Thymus (tissue), 11 donors: ENCODE measurements around the gene CRYBA2. TPM values are rescaled to one million over a fixed set of nuclear protein-coding genes. Genes with fewer than 3 reads are reported as not detected.

ENCODE experiments used
- DNase-seq, 9 donors: peaks; one replicate each; pipeline ENCODE4 v3.0.0-alpha.2; 2013; ENCODE audit warnings: low spot score in 9 of 9, low read depth in 6 of 9, missing footprints in 1 of 9
- H3K27ac ChIP-seq, 2 donors: one replicate each; pipeline ENCODE4 v1.5.1; 2013; ENCODE audit warnings: control low read depth in 1 of 2, low read depth in 1 of 2, low read length in 1 of 2, mild to moderate bottlenecking in 1 of 2, moderate library complexity in 1 of 2
- H3K27me3 ChIP-seq, 2 donors: one replicate each; pipeline ENCODE4 v1.5.1; 2013; ENCODE audit warnings: low read length in 1 of 2; ENCODE audit not compliant: control insufficient read depth in 2 of 2, insufficient read depth in 1 of 2
- H3K36me3 ChIP-seq, 2 donors: one replicate each; pipeline ENCODE4 v1.5.1; 2013; ENCODE audit warnings: low read length in 1 of 2, mild to moderate bottlenecking in 1 of 2, moderate library complexity in 1 of 2; ENCODE audit not compliant: control insufficient read depth in 2 of 2, insufficient read depth in 2 of 2
- H3K4me1 ChIP-seq, 2 donors: one replicate each; pipeline ENCODE4 v1.5.1; 2013; ENCODE audit warnings: low read length in 2 of 2; ENCODE audit not compliant: control insufficient read depth in 2 of 2, insufficient read depth in 2 of 2
- H3K4me3 ChIP-seq, 2 donors: one replicate each; pipeline ENCODE4 v1.5.1; 2013; ENCODE audit warnings: low read length in 2 of 2, control low read depth in 1 of 2, mild to moderate bottlenecking in 1 of 2
- H3K9me3 ChIP-seq, 2 donors: one replicate each; pipeline ENCODE4 v1.5.1; 2013; ENCODE audit warnings: low read length in 1 of 2, mild to moderate bottlenecking in 1 of 2; ENCODE audit not compliant: control insufficient read depth in 2 of 2, insufficient read depth in 1 of 2
- WGBS: extraction: QIAGEN DNeasy Blood & Tissue Kit; methylation state at CpG from one replicate; pipeline ENCODE4 v1.1.7; 2013; 5-methylcytosine and 5-hydroxymethylcytosine counted together
- polyA plus RNA-seq: library from polyadenylated mRNA; stranded (reverse); fragments of 200-250 nt; gene quantifications from one replicate; pipeline ENCODE4 v1.2.3, GENCODE V29; 2013
- total RNA-seq: library from RNA; stranded (reverse); fragments of 120-200 nt; gene quantifications from one replicate; pipeline ENCODE4 v1.2.4, GENCODE V29; 2013
- donor health status: healthy.

Gene CRYBA2
- total and polyA plus RNA-seq, 2 donors: 0.14 to 0.55 TPM

- H3K4me3 ChIP-seq: no peak overlapping the region
- H3K36me3 ChIP-seq: no peaks in the 10 kb centered on the region
- DNase-seq: no peak
- H3K27ac ChIP-seq: no peak overlapping the region
- H3K4me1 ChIP-seq: peaks cover 13 to 15% of the 10 kb centered on the region in 2 donors
- 4% methylated on average over 72 of the region's 72 CpGs for WGBS
- H3K9me3 ChIP-seq: peaks cover 0 to 1% of the 10 kb centered on the region in 2 donors
- peaks cover 54 to 93% of the 10 kb centered on the region in 2 donors for H3K27me3 ChIP-seq
Observed at GRCh38 chr2:219002395-219003266, 9.4 kb upstream of the CRYBA2 start.

DNA sequence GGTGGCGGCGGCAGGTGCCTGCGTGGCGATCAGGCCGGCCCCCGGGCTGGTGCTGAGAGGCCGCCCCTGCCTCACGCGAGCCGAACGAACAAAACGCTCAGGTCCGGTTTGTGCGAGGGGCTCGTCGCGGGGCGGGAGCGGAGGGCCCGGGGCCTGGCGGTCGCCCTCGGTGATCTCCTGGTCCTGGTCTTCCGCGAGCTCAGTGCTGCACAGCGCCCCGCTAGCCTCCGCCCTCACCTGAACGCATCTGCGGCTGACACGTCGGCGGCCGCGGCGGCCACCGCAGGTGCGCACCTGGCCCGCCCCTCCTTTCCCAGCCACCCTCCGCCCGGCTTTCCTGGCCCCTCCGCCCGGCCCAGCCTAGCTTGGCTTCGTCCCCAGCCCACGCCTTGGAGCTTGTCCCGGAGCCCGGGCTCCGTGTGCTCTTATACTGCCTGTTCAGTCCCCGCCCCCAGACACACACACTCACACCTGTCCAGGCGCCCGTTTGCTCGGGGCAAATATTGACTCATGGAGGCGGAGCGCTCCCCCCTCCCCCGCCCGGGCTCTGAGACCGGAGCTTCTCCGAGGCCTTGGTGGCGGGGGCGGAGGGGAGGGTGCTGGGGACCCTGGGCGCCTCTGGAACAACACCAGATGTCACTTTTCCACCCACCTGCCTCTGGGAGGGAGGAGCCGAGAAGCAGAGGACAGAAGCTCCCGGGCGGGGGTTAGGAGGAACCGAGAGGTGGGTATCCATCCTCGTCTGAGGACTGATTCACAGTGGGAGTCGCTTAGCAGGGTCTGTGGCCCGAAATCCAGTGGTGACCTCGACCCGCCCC is 8.6 kb upstream of the CRYBA2 start:
- H3K27ac ChIP-seq: no peak overlapping the region
- H3K9me3 ChIP-seq: no peaks in the 10 kb centered on the region
- peak overlapping the region in 1 of 2 donors; percentile 26 for H3K4me3 ChIP-seq
- DNase-seq: no peak
- H3K36me3 ChIP-seq: no peaks in the 10 kb centered on the region
- 2% methylated on average over 70 of the region's 70 CpGs for WGBS
- peaks cover 62 to 96% of the 10 kb centered on the region in 2 donors for H3K27me3 ChIP-seq
- H3K4me1 ChIP-seq: peaks cover 13 to 15% of the 10 kb centered on the region in 2 donors

- WGBS: 9% methylated on average over 26 of the region's 26 CpGs
- Histone ChIP-seq H3K27me3 (peaks cover 68 to 97% of the 10 kb centered on the region in 2 donors), H3K4me1 (peaks cover 13 to 15% of the 10 kb centered on the region in 2 donors), H3K27ac (no peak overlapping the region), H3K36me3 (no peaks in the 10 kb centered on the region), H3K9me3 (no peaks in the 10 kb centered on the region), H3K4me3 (peak overlapping the region in 1 of 2 donors; percentile 26)
- DNase-seq: no peak
Observed at GRCh38 chr2:219001100-219001576, 7.9 kb upstream of the CRYBA2 start.

GRCh38 chr2:219000569-219000960 is 7.3 kb upstream of the CRYBA2 start:
- DNase-seq: no peak
- no peak overlapping the region for H3K27ac ChIP-seq
- 15% methylated on average over 8 of the region's 8 CpGs for WGBS
- peaks cover 74 to 97% of the 10 kb centered on the region in 2 donors for H3K27me3 ChIP-seq
- H3K4me3 ChIP-seq: no peak overlapping the region
- no peaks in the 10 kb centered on the region for H3K9me3 ChIP-seq
- H3K36me3 ChIP-seq: no peaks in the 10 kb centered on the region
- peaks cover 13 to 18% of the 10 kb centered on the region in 2 donors for H3K4me1 ChIP-seq

DNA sequence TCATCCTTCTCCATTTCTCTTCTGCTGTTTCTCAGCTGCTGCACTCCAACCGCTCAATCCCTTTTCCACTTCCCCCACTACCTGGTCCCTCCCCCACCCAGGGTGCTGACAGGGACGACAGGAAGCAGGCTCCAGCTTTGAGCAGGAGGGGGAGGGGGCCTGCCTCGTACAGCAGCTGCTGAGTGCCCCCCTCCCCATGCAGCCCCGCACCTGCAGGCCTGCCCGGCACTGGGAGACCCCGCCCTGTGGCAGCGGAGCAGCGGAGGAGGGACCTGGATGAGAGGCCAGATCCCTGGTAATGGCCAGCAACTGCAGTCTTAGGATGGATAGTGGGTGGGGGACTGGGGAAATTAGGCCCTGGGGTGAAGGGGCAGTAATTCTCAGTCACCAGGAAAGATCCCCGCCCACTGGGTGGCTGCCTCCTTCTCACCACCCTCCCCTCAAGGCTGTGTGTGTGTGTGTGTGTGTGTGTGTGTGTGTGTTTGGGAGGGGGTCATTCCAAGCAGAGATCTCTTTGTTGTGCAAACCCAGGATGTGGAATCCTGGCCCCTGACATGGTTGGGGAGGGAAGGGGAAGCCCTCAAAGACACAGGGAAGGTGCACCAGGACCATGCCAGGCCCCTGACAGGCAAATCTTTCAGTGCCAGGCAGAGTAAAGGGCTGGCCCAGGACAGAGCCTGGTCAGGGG is 6.8 kb upstream of the CRYBA2 start:
- peaks cover 0 to under 1% of the 10 kb centered on the region in 2 donors for H3K9me3 ChIP-seq
- peaks cover 77 to 97% of the 10 kb centered on the region in 2 donors for H3K27me3 ChIP-seq
- no peak overlapping the region for H3K27ac ChIP-seq
- no peak overlapping the region for H3K4me3 ChIP-seq
- DNase-seq: peak in 3 of 9 donors; percentile 6 to 36 (median 21)
- no peaks in the 10 kb centered on the region for H3K36me3 ChIP-seq
- H3K4me1 ChIP-seq: peaks cover 13 to 18% of the 10 kb centered on the region in 2 donors
- WGBS: 14% methylated on average over 9 of the region's 9 CpGs

- no peak overlapping the region for H3K27ac ChIP-seq
- peaks cover 13 to 18% of the 10 kb centered on the region in 2 donors for H3K4me1 ChIP-seq
- H3K4me3 ChIP-seq: no peak overlapping the region
Observed at GRCh38 chr2:218999021-218999880, 6.0 kb upstream of the CRYBA2 start.

DNA sequence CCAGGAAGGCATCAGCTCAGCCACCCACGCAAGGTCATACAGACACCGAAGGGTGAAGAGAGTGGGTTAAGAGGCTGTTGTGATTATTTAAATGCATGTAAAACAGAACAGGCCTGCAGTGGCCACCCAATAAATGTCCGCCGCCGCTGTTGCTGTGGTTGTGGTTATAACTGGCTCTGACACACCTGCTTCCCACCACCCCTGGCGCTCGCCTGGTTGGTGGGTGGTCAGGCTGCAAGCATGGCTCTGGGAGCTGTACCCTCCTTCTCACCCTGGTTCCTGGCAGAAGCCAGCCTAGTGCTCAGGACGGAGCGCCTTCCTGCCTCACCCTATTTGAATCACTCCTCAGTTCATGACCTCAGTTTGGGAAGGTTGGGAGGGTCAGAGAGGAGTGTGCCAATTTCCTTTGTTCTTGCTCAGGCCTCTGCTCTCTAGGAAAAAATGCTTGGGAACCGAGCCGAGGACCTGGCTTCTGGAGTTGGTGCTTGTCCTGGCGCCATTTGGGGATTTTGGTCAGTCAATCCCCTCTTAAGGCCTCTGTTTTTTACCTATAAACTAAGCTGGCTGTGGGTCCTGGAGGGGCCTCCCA is 5.3 kb upstream of the CRYBA2 start:
- DNase-seq: no peak
- H3K36me3 ChIP-seq: no peaks in the 10 kb centered on the region

More at GRCh38 chr2:218999021-218999880, 6.0 kb upstream of the CRYBA2 start:
- Histone ChIP-seq H3K36me3 (no peaks in the 10 kb centered on the region), H3K27me3 (peaks cover 81 to 99% of the 10 kb centered on the region in 2 donors), H3K9me3 (peaks cover 0 to 3% of the 10 kb centered on the region in 2 donors)
- no peak for DNase-seq
- WGBS: 63% methylated on average over 10 of the region's 10 CpGs

DNA sequence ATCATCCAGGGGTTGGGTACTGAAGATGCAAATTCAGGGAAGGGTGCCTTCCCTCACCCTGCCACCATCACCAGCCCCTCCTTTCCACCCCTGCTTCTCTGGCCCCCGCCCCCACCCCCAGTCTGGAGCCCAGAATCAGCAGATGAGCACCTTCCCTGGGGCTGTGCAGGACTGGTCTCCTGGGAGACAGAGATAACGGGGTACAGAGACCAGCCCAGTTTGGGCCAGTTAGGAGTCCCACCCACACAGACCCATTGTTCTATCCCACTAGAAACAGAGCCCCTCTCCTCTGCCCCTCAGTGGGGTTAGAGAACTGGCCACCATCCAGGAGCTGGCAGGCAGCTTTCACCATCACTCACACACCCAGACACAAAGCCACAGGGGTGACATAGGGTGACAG is 4.5 kb upstream of the CRYBA2 start:
- 57% methylated on average over 2 of the region's 2 CpGs for WGBS
- Histone ChIP-seq H3K36me3 (no peaks in the 10 kb centered on the region), H3K27me3 (peaks cover 82 to 99% of the 10 kb centered on the region in 2 donors), H3K27ac (no peak overlapping the region), H3K4me3 (no peak overlapping the region), H3K4me1 (peaks cover 13 to 20% of the 10 kb centered on the region in 2 donors), H3K9me3 (peaks cover 0 to 3% of the 10 kb centered on the region in 2 donors)
- DNase-seq: no peak

More for the DNA sequence above, 5.3 kb upstream of the CRYBA2 start:
- Histone ChIP-seq H3K9me3 (peaks cover 0 to 3% of the 10 kb centered on the region in 2 donors), H3K4me1 (peaks cover 13 to 20% of the 10 kb centered on the region in 2 donors), H3K4me3 (no peak overlapping the region), H3K27me3 (peaks cover 82 to 99% of the 10 kb centered on the region in 2 donors), H3K27ac (no peak overlapping the region)
- 42% methylated on average over 12 of the region's 12 CpGs for WGBS
